Bone marrow (tissue), 2 donors: Measurements from ENCODE around the gene MS4A10.
"Not testable (repeated sequence)": the region's sequence is repeated elsewhere in the genome, so short reads cannot be mapped to it uniquely, and the experiment has no call there.

Experiments
- DNase-seq, 2 donors: peaks; one replicate each; lab custom pipeline; 2025; lab: John Stamatoyannopoulos, UW

Gene MS4A10

DNA sequence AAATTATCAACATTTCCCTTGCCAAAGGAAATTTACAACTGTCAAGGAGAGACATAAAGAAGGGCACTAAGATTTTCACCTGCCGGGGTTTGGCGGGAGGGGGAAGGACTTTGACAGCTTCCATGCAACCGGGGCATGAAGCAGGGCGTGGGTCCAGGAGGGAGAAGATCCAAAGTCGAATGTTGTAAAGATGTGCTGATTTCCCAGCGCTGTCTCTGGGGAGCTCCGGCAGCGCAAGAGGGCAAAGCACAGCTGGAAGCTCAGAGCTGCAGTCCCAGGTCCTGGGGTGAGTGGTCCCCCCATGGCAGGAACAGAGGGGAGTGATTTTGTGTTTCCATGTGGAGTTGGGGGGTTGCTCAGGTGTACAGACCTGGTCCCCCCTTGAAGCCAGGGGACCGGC, at the start of gene MS4A10:
Gene MS4A10, plus strand, starts transcription at position 198 of the 400 bp plus-strand sequence. CDS start 5,003 bp downstream, outside the sequence.
- no peak for DNase-seq

DNA sequence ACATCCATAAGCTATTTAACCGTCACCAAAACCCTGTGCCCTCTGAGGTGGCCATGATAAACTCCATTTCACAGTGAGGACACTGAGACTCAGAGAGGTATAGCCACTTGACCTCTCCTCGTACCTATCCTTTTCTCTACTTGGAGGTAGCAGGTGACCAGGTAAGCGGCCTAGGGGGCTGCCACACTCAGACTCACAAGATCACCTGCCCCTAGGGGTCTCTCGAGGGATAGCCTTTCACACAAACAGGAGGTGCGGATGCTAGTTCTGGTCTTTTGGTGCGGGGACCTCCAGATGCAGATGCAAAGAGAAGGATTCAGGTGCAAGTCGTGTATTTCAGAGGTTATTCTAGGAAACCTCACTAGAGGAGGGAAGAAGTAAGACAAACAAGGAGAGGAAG, 46.0 kb upstream of the MS4A10 start:
- no peak for DNase-seq

DNA sequence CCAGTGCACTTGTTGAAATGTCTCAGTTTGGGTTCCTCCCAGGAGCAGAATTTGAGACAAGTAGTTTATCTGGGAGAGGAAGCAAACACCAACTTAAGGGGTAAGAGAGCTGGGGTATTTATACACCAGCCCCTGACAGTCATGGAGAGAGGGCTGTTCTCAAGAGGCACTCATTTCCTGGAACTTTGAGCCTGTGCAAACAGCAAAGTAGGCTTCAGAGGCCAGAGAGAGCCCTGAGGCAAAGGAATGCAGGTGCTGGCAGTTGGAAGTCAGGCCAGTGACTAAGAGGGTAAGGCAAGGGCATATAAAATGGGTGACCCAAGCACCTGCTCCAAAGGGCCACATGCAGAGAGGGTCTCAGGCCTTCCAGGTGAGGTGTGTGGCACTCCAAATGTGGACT, 44.6 kb upstream of the MS4A10 start:
- no peak for DNase-seq

DNA sequence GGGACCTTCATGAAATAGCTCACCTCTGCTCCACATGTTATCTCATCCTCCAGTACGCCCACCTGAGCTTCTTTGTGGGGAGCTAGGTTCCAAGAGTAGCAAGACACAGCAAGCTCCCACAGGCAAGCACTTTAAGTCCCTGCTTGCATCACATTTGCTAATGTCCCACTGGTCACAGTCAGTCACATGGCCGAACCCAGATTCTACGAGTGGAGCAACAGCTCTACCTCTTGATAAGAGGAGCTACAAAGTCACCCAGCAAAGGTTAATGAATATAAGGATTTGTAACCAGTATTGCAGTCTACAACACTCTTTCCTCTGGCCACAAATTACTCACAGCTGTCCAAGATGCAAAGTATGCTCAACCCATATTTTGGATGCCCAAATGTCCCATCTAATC, 43.7 kb upstream of the MS4A10 start:
- no peak for DNase-seq

DNA sequence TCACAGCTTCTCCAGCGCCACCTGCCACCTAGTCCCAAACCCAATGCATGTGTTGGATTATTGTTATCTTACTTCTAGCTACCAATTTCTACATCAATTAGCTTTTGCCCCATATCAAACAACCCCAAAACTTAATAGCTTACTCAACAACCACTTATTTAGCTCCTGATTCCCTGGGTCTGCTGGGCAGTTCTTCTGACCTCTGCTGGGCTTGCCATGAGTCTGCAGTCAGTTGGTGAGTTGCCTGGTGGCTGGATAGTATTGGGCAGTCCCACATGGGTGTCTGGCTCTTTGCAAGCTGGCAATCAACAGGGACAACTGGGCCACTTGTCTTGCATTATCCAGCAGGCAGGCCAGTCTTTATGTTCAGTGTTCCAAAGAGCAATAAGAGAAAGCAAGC, 42.1 kb upstream of the MS4A10 start:
- DNase-seq: no peak

DNA sequence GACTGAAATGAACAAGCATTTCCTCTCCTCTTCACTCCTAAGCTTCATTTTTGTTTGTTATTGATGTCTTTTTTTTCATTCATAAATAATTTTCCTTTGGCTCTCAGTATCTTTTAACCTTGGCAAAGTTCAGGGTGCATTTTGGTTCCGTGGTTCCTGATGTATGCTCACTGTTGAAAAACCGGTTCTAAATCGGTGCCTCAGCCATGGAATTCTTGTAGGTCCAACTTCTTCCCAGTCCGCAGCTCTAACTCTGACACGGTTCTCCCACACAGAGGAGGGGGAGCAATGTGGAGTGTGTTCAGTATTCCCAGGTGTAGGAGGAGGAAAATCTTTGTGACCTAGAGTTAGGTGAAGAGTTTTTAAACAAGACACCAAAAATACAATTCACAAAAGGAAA, 41.0 kb upstream of the MS4A10 start:
- no peak for DNase-seq

DNA sequence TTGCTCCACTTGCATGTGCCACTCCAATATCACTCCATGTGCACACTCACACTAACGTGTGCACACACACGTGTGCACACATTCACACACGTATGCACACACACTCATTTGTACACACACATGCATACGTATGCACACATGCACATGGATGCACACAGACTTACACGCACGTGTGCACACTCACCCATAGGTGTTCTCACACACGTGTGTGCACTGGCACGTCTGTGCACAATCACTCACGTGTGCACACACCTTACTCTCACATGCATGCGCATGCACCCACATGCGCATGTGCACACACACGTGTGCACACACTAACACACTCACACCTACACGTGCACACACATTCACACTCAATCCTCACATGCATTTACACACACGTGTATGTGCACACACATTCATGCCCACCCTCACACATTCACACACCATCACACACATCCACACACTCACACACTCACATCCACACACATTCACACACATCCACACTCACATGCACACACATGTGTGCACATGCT, 37.7 kb upstream of the MS4A10 start:
- DNase-seq: no peak

DNA sequence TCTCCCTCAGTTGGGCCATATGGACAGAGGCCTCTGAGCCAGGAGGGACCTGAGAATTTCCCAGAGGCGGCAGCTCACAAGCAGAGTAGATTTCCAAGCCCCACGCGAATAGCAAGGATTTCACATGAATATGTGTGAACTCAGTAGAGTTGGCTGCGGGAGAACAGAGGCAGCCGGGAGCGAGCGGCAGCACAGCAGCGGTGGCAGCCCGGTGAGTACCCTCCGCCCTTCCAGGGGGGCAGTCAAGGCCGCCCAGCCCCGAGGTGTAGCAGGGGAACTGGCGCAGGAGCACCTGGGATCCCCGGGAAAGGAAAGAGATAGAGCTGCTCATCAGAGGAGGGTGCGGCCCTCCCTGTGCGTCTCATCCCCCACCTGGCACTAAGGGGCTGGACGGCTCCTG, 36.9 kb upstream of the MS4A10 start:
- DNase-seq: no peak

DNA sequence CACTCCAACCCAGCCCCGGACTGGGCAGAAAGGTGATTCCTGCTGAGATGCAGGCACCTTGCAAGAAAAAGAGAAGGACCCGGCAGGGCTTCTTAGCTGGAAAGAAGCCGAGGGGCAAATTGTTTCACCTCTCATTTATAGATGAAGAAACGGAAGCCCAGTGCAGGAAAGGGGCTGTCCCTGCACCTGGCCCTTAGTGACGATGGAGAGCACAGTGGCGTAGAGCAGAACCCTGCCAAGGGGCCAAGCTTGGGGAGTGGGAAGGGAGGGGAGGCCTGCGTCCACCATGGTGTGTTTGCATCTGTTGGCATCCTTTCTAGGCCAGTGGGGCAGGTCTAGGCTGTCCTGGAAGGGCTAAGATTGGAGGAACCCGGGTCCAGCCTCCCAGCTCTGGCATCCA, 36.3 kb upstream of the MS4A10 start:
- DNase-seq: no peak

DNA sequence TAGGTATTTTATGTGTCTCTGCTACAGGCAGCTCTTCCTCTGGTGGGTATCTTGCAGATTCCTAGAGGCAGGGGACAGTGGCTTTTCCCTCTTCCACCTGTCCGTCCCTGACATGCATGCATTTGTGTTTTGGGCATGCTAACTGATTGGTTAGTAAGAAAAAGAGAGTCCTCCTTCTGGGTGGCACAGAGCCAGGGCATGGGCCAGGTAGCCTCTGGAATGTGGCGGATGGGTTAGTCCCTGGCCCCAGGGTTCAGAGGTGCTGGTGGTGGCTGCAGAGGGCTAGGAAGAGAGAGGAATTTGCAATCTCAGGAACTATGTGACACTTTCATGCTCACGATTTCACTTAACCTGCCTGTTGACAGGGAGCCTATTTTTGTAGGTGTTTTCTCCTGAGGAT, 34.2 kb upstream of the MS4A10 start:
- DNase-seq: no peak

DNA sequence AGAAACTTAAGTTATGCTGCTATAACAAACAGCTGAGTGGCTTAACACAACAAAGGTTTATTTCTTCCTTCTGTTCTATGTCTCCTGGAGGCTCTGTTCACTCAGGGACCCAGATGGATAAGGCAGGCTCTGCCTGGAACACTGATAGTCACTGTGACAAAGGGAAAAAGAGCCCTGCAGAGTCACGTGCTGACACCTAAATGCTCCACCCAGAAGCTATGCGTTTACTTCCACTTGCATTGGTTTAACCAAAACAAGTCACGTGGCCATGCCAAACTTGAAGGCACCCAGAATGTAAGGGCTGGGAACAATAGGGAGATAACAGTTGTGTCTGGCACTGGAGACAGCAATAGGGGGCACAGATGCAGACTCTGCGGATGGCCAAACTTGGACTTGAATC, 31.8 kb upstream of the MS4A10 start:
- DNase-seq: no peak

DNA sequence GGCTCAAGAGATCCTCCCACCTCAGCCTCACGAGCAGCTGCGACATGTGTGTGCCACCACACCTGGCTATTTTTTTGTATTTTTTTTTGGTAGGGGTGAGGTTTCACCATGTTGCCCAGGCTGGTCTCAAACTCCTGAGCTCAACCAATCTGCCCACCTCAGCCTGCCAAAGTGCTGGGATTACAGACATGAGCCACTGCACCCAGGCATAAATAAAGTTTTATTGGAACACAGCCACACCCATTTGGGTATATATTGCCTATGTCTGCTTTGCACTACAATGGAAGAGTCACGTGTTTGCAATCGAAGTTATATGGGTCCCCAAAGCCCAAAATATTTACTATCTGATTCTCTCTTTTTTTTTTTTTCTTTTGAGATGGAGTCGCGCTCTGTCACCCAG, 30.2 kb upstream of the MS4A10 start:
- DNase-seq: no peak

DNA sequence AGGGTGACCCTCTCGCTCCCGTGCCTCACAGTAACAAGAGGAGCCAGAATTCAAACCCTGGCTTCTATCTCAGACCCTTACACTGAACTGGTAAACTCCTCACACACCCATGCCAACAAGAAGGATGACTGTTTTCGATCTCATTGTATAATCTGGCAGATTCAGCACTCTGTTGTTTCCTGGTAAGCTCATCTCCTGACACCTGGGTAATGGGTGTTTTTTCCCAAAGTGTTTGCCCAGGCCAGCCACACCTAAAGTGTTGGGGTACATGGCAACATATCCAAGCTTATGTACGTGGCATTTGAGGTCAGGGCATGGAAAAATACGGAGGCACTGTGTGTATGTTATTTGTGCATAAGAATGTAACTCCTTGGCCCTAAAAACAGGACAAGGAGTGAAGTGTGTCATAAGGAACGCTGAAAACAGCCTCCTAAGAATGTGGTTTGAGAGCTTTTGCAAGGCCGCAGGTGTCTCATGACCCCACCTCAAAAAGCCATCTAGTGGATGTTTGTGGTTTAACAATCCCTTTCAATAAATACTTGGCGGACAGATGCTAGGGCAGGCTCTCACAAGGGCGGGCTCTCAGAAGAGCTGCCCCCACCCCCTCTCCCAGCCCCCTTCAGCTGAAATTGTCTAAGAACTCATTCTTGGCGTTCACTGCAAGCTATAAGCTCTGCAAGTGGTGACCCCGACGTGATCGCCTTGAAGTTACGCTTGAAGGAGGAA, 28.7 kb upstream of the MS4A10 start, which contains the start of gene MS4A15:
Gene MS4A15, plus strand, starts transcription at position 561 of the 726 bp plus-strand sequence. CDS start 6,867 bp downstream, outside the sequence.
- no peak for DNase-seq

DNA sequence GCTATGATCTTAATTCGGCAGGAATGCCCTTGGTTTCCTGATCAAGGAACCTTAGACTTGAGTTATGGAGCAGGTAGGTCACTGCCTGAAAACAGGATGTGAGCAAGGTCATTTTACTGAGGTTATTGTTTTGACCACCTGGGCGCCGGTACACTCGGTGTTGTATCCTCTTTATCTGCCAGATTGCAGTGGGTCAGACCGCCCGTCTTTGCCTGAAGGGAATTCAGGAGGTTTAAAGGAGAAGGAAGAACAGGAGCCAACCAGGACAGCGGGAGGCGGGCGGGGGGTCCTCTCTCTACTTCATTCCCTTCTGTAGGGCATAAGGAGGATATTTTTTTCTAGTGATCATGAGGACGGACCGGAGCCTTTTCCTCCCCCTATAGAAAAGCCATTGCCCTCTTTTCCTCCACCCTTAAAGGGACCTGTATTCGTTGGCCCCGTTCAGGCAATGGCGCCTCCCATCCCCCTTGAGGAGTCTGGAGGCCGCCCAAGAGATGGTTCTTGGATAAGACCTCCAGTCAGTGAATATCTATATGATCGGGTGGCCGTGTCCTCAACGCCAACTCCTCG, 27.8 kb upstream of the MS4A10 start:
- no peak for DNase-seq

DNA sequence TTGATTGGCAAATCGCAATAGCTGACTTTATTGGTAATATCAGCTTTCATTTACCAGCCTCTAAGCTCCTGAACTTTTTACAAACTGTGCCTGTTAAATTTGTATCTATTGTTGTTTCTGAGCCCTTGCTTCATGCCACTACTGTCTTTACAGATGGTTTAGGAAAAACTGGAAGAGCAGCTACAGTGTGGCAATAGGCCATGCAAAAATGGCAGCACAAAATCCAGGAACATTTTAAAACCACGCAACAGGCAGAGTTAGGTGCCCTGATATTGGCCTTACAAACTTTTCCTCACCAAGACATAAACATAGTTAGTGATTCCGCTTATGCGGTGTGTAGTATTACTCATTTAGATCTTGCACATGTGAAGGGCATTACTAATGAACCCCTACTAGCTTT, 26.5 kb upstream of the MS4A10 start:
- not testable (repeated sequence) for DNase-seq

DNA sequence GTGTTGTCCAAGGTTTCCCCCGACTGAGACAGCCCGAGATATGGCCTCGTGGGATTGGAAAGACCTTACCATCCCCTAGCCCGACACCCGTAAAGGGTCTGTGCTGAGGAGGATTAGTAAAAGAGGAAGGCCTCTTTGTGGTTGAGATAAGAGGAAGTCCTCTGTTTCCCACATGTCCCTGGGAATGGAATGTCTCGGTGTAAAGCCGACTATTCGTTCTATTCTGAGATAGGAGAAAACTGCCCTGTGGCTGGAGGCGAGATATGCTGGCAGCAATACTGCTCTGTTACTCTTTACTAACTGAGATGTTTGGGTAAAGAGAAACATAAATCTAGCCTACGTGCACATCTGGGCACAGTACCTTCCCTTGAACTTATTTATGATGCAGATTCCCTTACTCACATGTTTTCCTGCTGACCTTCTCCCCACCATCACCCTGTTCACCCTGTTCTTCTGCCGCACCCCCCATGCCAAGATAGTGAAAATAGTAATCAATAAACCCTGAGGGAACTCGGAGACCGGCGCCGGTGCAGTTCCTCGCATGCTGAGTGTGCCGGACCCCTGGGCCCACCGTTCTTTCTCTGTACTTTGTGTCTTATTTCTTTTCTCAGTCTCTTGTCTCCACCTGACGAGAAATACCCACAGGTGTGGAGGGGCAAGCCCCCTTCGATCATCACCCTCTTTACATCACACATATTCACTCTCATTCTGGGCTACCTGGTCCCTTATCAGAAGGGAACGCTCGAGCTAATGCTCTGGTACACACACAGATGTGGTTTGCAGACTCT, 25.5 kb upstream of the MS4A10 start:
- DNase-seq: peak in 1 of 2 donors; percentile 14

DNA sequence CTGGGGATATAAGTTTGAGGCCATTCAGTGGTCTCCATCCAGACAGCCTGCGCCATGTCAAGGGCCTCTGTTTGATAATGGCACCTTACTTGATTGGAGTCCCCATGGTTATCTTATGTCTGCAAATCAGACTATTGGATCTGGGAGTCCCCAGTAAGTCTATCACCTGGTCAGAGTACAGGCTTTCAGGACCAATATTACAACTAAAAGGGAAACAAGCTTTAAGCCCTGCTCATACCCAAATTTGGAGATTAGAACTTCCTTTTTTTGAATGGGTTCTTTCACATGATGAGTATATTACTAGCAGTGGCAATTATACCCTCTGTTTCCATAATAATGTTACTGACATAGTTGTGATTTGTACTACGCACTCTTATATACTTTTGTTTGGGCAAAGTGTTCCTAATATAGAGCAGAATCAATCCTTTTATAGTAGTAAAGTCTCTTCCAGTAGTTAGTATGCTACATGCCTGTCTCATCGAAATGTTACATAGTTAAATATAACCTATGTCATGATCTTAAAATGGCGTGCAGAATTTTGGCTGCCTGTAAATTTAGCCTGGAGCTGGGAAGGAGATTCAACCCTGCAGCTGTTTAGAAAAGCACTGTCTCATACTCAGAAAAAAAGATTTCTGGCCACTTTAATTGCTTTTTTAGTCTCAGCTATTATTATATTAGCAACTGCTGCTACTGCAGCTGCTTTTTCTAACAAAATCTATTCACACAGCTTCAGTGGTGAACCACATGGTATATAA, 23.5 kb upstream of the MS4A10 start:
- DNase-seq: no peak

DNA sequence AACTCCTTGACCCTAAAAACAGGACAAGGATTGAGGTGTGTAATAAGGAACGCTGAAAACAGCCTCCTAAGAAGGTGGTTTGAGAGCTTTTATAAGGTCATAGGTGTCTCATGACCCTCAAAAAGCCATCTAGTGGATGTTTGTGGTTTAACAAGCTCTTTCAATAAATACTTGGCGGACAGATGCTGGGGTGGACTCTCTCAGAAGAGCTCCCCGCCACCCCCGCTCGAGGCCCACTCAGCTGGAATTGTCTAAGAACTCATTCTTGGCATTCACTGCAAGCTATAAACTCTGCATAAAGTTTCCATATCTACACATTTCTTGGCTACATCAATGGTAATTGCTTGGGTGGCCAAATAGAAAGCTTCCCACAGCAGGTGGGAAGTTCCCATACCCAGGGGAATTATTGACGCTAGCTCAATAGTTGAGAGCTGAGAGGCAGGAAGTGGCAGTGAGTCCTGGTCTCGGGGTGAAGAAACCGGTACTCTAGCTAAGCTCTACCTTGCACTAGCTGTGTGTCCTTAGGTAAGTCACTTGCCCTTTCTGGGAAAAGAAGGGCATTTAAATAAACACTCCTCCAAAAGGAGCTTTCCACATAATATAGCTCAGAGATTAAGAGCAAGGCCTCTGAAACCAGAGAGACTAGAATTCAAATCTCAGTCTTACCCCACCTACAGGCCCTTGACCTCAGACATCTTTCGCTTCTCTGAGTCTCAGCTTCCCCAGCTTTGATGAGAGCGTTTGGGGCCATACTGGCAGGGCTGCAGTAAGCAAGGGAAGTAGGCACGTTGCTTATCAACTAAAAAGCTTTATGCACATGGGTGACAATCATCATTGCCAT, 22.1 kb upstream of the MS4A10 start:
- DNase-seq: no peak

DNA sequence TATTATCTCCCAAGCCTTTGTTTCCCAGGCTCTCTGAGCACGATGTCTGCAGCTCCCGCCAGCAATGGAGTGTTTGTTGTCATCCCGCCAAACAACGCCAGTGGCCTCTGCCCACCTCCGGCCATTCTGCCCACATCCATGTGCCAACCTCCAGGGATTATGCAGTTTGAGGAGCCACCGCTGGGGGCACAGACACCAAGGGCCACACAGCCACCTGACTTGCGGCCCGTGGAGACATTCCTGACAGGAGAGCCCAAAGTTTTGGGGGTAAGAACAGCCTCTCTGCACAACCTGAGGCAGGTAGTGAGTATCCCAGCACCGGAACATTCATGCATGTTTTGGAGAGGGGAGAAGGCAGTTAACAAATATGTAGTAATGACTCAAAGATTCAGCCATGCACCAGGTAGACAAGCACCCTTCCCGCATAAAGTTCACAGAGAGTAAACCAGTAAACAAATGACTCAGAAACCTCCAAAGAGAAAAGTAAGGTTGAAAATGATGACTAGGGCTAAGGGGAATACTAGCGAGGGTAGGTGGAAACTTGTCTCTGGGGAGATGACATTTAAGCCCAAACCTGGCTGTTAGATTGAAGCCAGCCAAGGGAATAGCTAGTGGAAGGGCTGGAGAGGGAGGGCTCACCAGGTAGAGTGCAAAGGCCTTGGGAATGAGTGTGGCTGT, 21.3 kb upstream of the MS4A10 start:
- DNase-seq: no peak

DNA sequence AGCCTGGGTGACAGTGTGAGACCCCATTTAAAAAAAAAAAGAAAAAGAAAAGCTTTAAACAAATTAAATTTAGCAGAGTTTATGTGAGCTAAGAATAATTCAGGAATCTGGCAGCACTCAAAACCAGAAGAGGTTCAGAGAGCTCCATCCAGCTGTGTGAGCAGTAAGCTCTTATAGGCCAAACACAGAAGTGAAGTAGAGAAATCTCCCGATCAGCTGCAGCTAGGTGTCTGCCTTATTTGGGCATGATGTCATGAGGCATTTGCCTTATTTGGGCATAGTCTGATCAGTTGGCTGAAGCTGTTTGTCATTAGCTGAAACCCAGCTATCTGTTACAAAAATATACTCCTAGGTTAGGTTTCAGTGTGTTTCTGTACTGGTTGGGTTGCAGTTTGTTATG, 20.3 kb upstream of the MS4A10 start:
- DNase-seq: no peak

DNA sequence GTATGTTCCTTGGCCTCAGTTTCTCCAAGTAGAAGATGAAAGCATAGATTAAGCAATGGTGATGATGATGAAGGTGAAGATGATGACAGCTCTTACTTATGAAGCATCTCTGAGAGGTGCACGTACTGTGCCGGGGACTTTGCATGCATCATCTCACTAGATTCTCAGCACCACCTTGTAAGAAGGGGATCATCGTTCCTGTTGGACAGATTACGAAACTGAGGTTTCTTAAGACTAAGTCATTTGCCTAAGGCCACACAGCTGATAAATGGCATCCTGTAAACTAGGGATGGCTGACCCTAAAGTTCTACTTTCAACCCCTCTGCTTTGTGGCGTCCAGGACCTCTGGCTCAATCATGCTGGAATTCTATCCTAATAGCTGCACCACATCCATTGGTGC, 19.8 kb upstream of the MS4A10 start:
- no peak for DNase-seq
